Fibroblast of lung (primary cell): ENCODE results near the gene ARHGEF38. TPM values are rescaled to one million over a fixed set of nuclear protein-coding genes. Genes with fewer than 3 reads are reported as not detected.

ENCODE experiments used
- DNase-seq, 2 donors: peaks; one replicate each; pipeline versions ENCODE4 v3.0.0 to v3.0.0-alpha.2; 2010; ENCODE audit warnings: low read depth in 2 of 2
- H2AFZ ChIP-seq: 2 replicates; pipeline ENCODE4 v1.5.1; 2012; ENCODE audit warnings: low read length, control low read depth, inconsistent platforms
- H3K27ac ChIP-seq: 2 replicates; pipeline ENCODE4 v1.5.1; 2011; ENCODE audit warnings: low read length, control low read depth; ENCODE audit not compliant: insufficient read depth
- H3K27me3 ChIP-seq: 2 replicates; pipeline ENCODE4 v1.5.1; 2011; ENCODE audit warnings: mild to moderate bottlenecking, low read length; ENCODE audit not compliant: control insufficient read depth, insufficient read depth
- H3K36me3 ChIP-seq: 2 replicates; pipeline ENCODE4 v1.5.1; 2011; ENCODE audit warnings: low read length; ENCODE audit not compliant: control insufficient read depth, insufficient read depth
- H3K4me1 ChIP-seq: 2 replicates; pipeline ENCODE4 v1.5.1; 2011; ENCODE audit warnings: low read length; ENCODE audit not compliant: control insufficient read depth, insufficient read depth; ENCODE audit errors: extremely low read depth
- H3K4me2 ChIP-seq: 2 replicates; pipeline ENCODE4 v1.5.1; 2011; ENCODE audit warnings: low read length, control low read depth; ENCODE audit not compliant: insufficient read depth; ENCODE audit errors: extremely low read depth
- H3K4me3 ChIP-seq, 4 experiments: fragments of 200-600 bp in 1 of 4; sonication (generic) in 1 of 4; replicated peaks in 1 of 4; 2 replicates each; pipeline ENCODE4 v1.5.1; 2011 to 2016; ENCODE audit warnings: low read length in 4 of 4, low read depth in 3 of 4, mild to moderate bottlenecking in 3 of 4, control low read depth in 2 of 4, inconsistent platforms in 1 of 4, mixed read lengths in 1 of 4; ENCODE audit not compliant: insufficient read depth in 1 of 4; ENCODE audit errors: control extremely low read depth in 1 of 4
- H3K79me2 ChIP-seq: 2 replicates; pipeline ENCODE4 v1.5.1; 2012; ENCODE audit warnings: mild to moderate bottlenecking, low read length, inconsistent platforms; ENCODE audit not compliant: control insufficient read depth, insufficient read depth
- H3K9ac ChIP-seq: 2 replicates; pipeline ENCODE4 v1.5.1; 2011; ENCODE audit warnings: mild to moderate bottlenecking, low read length, control low read depth; ENCODE audit not compliant: insufficient read depth
- H3K9me3 ChIP-seq: 2 replicates; pipeline ENCODE4 v1.5.1; 2012; ENCODE audit warnings: low read depth, low read length; ENCODE audit not compliant: control insufficient read depth, insufficient read depth
- H4K20me1 ChIP-seq: 2 replicates; pipeline ENCODE4 v1.5.1; 2011; ENCODE audit warnings: low read length; ENCODE audit not compliant: control insufficient read depth, insufficient read depth; ENCODE audit errors: extremely low read depth
- EZH2 ChIP-seq: IDR thresholded peaks from 2 replicates; pipeline ENCODE4 v1.5.1; 2012; ENCODE audit warnings: low read length, control low read depth, mild to moderate bottlenecking; ENCODE audit errors: missing control alignments
- polyA plus RNA-seq, 2 donors: library from polyadenylated mRNA; depleted of rRNA in 1 of 2; stranded (reverse) in 1 of 2; unstranded in 1 of 2; fragments of >200 nt; gene quantifications; 2 replicates each; pipeline ENCODE4 v1.2.1, GENCODE V29; 2011 to 2012; ENCODE audit warnings: missing spikeins in 1 of 2
- total RNA-seq: library from RNA; depleted of rRNA; stranded (reverse); fragments of >200 nt; gene quantifications from 2 replicates; pipeline ENCODE4 v1.2.1, GENCODE V29; 2014
- TF ChIP-seq, protein P1 (sequence below), 2 donors: IDR thresholded peaks in 1 of 2; conservative IDR thresholded peaks in 1 of 2; 1 replicate in 1 of 2; 2 replicates in 1 of 2; pipeline ENCODE4 v1.5.1; 2011 to 2012; ENCODE audit warnings: low read length in 2 of 2, control low read depth in 1 of 2, inconsistent platforms in 1 of 2, low read depth in 1 of 2, mild to moderate bottlenecking in 1 of 2

ARHGEF38 gene
- total and polyA plus RNA-seq, 2 donors (not counting 1 experiment from before 2014, with no cell fraction given) = not detected

DNA sequence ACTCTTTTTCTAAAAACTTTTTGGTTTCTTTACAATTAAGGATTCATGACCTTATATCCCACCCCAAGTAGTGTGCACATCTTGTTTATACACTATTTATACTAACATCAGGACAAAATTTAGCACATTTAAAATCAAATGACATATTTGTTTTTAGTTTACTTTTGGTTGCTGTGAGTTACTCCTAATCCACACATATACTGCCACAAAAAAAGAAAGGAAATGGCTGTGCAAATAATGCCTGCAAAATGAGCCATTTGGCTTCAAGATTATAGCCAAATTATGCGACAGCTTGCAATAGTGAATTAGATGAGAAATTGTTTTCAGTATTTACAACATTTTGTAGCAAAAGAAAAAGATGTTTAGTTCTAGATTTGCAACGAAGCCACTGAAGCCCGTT is 10.4 kb upstream of the ARHGEF38 start:
- Histone ChIP-seq H3K4me2 (no peak overlapping the region), H4K20me1 (no peaks in the 10 kb centered on the region), H3K36me3 (no peaks in the 10 kb centered on the region), H3K27me3 (no peaks in the 10 kb centered on the region), H3K79me2 (no peaks in the 10 kb centered on the region), H3K4me3 (no peak overlapping the region), H3K4me1 (no peaks in the 10 kb centered on the region), H3K27ac (no peak overlapping the region), H2AFZ (no peak overlapping the region), H3K9ac (no peak overlapping the region), H3K9me3 (no peaks in the 10 kb centered on the region)
- DNase-seq = no peak
- no peak for TF ChIP-seq EZH2
- TF ChIP-seq, protein P1, sequence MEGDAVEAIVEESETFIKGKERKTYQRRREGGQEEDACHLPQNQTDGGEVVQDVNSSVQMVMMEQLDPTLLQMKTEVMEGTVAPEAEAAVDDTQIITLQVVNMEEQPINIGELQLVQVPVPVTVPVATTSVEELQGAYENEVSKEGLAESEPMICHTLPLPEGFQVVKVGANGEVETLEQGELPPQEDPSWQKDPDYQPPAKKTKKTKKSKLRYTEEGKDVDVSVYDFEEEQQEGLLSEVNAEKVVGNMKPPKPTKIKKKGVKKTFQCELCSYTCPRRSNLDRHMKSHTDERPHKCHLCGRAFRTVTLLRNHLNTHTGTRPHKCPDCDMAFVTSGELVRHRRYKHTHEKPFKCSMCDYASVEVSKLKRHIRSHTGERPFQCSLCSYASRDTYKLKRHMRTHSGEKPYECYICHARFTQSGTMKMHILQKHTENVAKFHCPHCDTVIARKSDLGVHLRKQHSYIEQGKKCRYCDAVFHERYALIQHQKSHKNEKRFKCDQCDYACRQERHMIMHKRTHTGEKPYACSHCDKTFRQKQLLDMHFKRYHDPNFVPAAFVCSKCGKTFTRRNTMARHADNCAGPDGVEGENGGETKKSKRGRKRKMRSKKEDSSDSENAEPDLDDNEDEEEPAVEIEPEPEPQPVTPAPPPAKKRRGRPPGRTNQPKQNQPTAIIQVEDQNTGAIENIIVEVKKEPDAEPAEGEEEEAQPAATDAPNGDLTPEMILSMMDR (conservative IDR thresholded peaks at IDR 0.05 in 1 of 2, IDR thresholded peaks at IDR 0.05 in 1 of 2; ENCODE audit: low read depth in 1 of 2, low read length in 2 of 2) = no peak

DNA sequence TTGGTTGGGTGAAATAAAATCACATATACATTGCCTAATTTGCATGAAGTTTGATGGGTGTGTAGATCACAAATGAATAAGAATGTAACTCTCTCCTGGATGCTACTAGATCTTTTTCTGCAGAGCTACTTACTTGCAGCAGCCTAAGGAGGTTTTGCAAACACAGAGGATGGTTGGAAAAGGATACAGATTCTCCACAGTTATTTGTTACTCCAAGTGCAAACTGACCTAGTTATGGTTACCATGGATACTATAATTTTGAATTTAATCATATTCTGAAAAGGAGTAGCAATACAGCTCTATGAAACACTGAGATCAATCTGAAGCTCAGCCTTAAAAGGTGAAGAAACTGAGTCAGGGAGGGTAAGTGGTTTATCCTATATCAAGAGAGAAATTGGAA is 9.1 kb upstream of the ARHGEF38 start:
- Histone ChIP-seq H3K4me3 (no peak overlapping the region), H3K4me2 (no peak overlapping the region), H3K27me3 (no peaks in the 10 kb centered on the region), H3K36me3 (no peaks in the 10 kb centered on the region), H3K79me2 (no peaks in the 10 kb centered on the region), H3K27ac (no peak overlapping the region), H2AFZ (no peak overlapping the region), H3K9ac (no peak overlapping the region), H3K4me1 (no peaks in the 10 kb centered on the region), H3K9me3 (no peaks in the 10 kb centered on the region), H4K20me1 (no peaks in the 10 kb centered on the region)
- no peak for TF ChIP-seq EZH2
- TF ChIP-seq, protein P1 (conservative IDR thresholded peaks at IDR 0.05 in 1 of 2, IDR thresholded peaks at IDR 0.05 in 1 of 2; ENCODE audit: low read depth in 1 of 2, low read length in 2 of 2) = no peak
- DNase-seq = no peak

DNA sequence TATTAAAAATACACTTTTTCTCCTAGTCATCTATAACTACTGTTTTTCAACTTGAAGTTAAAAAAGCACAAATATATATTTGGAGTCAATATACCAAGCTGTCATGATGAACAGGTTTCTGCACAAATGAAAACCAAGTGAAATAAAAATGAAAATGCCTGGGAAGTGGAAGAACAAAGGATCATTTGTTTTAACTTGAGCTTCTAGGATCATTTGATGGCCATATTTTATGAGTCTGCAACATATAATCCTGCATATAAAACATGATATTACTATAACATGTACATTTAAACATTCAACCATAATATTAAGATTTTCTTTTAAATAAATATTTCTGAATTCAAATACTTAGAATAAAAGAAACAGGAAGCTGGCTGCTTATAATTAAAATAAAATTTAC is 8.5 kb upstream of the ARHGEF38 start:
- Histone ChIP-seq H3K4me3 (no peak overlapping the region), H3K4me1 (no peaks in the 10 kb centered on the region), H3K36me3 (no peaks in the 10 kb centered on the region), H4K20me1 (no peaks in the 10 kb centered on the region), H3K9me3 (no peaks in the 10 kb centered on the region), H3K27me3 (no peaks in the 10 kb centered on the region), H3K4me2 (no peak overlapping the region), H3K9ac (no peak overlapping the region), H2AFZ (no peak overlapping the region), H3K27ac (no peak overlapping the region), H3K79me2 (no peaks in the 10 kb centered on the region)
- no peak for DNase-seq
- TF ChIP-seq, protein P1 (conservative IDR thresholded peaks at IDR 0.05 in 1 of 2, IDR thresholded peaks at IDR 0.05 in 1 of 2; ENCODE audit: low read depth in 1 of 2, low read length in 2 of 2) = no peak
- TF ChIP-seq EZH2 = no peak
